SU-DHL-6 (cell line): Measurements from ENCODE around the gene MPZL2.

Experiments
- H2AFZ ChIP-seq: fragments of 200-600 bp; sonication (generic); 2 replicates; pipeline ENCODE4 v1.6.1; 2014; ENCODE audit warnings: low read depth, mild to moderate bottlenecking, moderate library complexity, mixed read lengths, antibody characterized with exemption, low read length; ENCODE audit not compliant: severe bottlenecking
- H3F3A ChIP-seq: fragments of 200-600 bp; shearing (Covaris generic); 2 replicates; pipeline ENCODE4 v1.6.0; 2016; ENCODE audit warnings: antibody characterized with exemption, mild to moderate bottlenecking; ENCODE audit not compliant: insufficient read depth
- H3K27ac ChIP-seq: fragments of 200-600 bp; sonication (generic); 2 replicates; pipeline ENCODE4 v1.5.1; 2016; ENCODE audit warnings: low read depth, mild to moderate bottlenecking, low read length, moderate library complexity, mixed read lengths
- H3K27me3 ChIP-seq: fragments of 200-600 bp; sonication (generic), shearing (Covaris generic); 2 replicates; pipeline ENCODE4 v1.6.0; 2014; ENCODE audit warnings: mild to moderate bottlenecking, low read length
- H3K36me3 ChIP-seq: fragments of 200-600 bp; sonication (generic); 2 replicates; pipeline ENCODE4 v1.6.1; 2014; ENCODE audit warnings: mild to moderate bottlenecking, low read length, mixed read lengths
- H3K4me2 ChIP-seq: fragments of 300-600, 200-600 bp; shearing (Covaris generic), sonication (generic); 2 replicates; pipeline ENCODE4 v1.6.0; 2014; ENCODE audit warnings: low read length, low read depth, mild to moderate bottlenecking; ENCODE audit not compliant: poor library complexity, severe bottlenecking
- H3K4me3 ChIP-seq: fragments of 200-600 bp; sonication (generic); 2 replicates; pipeline ENCODE4 v1.5.1; 2014; ENCODE audit warnings: antibody characterized with exemption, low read length, mild to moderate bottlenecking, mixed read lengths; ENCODE audit not compliant: insufficient read depth, poor library complexity, severe bottlenecking
- H3K79me2 ChIP-seq: fragments of 200-600 bp; sonication (generic); 2 replicates; pipeline ENCODE4 v1.6.1; 2014; ENCODE audit warnings: mild to moderate bottlenecking, low read length, moderate library complexity; ENCODE audit not compliant: insufficient read depth
- H3K9ac ChIP-seq: fragments of 200-600 bp; sonication (generic); 2 replicates; pipeline ENCODE4 v1.7.0; 2014; ENCODE audit warnings: mild to moderate bottlenecking, low read length
- H3K9me2 ChIP-seq: fragments of 200-600 bp; sonication (generic); replicated peaks from 2 replicates; pipeline ENCODE4 v1.6.1; 2014; ENCODE audit warnings: low read length; ENCODE audit not compliant: insufficient read depth
- H3K9me3 ChIP-seq: fragments of 200-600 bp; sonication (generic); 2 replicates; pipeline ENCODE4 v1.6.1; 2014; ENCODE audit warnings: low read length, mixed read lengths; ENCODE audit not compliant: insufficient read depth
- H4K20me1 ChIP-seq: fragments of 200-600 bp; sonication (generic); 2 replicates; pipeline ENCODE4 v1.6.1; 2014; ENCODE audit warnings: low read depth, mild to moderate bottlenecking, antibody characterized with exemption, low read length, moderate library complexity, mixed read lengths
- CTCF ChIP-seq: fragments of 200-600 bp; sonication (generic); IDR thresholded peaks from one replicate; pipeline ENCODE4 v1.5.1; 2017; ENCODE audit warnings: antibody characterized with exemption, mild to moderate bottlenecking, low read length, moderate library complexity; ENCODE audit not compliant: insufficient read depth, poor library complexity, severe bottlenecking
- EZH2phosphoT487 ChIP-seq: fragments of 200-600 bp; sonication (generic), shearing (Covaris generic); conservative IDR thresholded peaks from 2 replicates; pipeline ENCODE4 v1.6.1; 2018; ENCODE audit warnings: mild to moderate bottlenecking, antibody characterized with exemption, low read length, moderate library complexity, mixed read lengths

MPZL2 gene

GRCh38 chr11:118263695-118264568 lies at the start of gene MPZL2:
Gene MPZL2, minus strand, starts transcription at chr11:118264297. Its CDS starts 144 bp downstream, at chr11:118264153.
- no peak within 1 kb of the TSS for H2AFZ ChIP-seq
- no peak within 1 kb of the TSS for H3K4me2 ChIP-seq
- no peaks in the 10 kb centered on the region for H3K9me2 ChIP-seq
- H3K4me3 ChIP-seq, result no peak within 1 kb of the TSS
- no peak within 1 kb of the TSS for H3K9ac ChIP-seq
- no peaks in the 10 kb centered on the region for H3F3A ChIP-seq
- no peaks in the 10 kb centered on the region for H3K79me2 ChIP-seq
- no peaks in the 10 kb centered on the region for H4K20me1 ChIP-seq
- TF ChIP-seq EZH2phosphoT487 (no peak), CTCF (no peak)
- H3K27ac ChIP-seq, result no peak within 1 kb of the TSS
- H3K9me3 ChIP-seq, result peaks cover 4% of the 10 kb centered on the region; the same call in 1 of the 2 replicates
- no peaks in the 10 kb centered on the region for H3K27me3 ChIP-seq
- no peaks in the 10 kb centered on the region for H3K36me3 ChIP-seq

GRCh38 chr11:118313242-118313641 lies 49.1 kb upstream of the MPZL2 start:
- Histone ChIP-seq H2AFZ (no peak overlapping the region), H3F3A (0 out of 2 replicates have a peak, but pooled peaks cover 5% of the 10 kb centered on the region), H3K79me2 (no peaks in the 10 kb centered on the region), H3K4me2 (no peak overlapping the region), H3K27me3 (no peaks in the 10 kb centered on the region), H3K4me3 (no peak overlapping the region), H3K9me3 (no peaks in the 10 kb centered on the region), H4K20me1 (no peaks in the 10 kb centered on the region), H3K9me2 (no peaks in the 10 kb centered on the region), H3K9ac (no peak overlapping the region), H3K27ac (no peak overlapping the region), H3K36me3 (no peaks in the 10 kb centered on the region)
- TF ChIP-seq CTCF, result no peak
- no peak for TF ChIP-seq EZH2phosphoT487

- no peak overlapping the region for H3K4me3 ChIP-seq
- no peaks in the 10 kb centered on the region for H3K27me3 ChIP-seq
- H3F3A ChIP-seq, result 0 out of 2 replicates have a peak, but pooled peaks cover 5% of the 10 kb centered on the region
- no peaks in the 10 kb centered on the region for H3K9me3 ChIP-seq
- H3K36me3 ChIP-seq, result no peaks in the 10 kb centered on the region
- H3K4me2 ChIP-seq, result no peak overlapping the region
- H3K27ac ChIP-seq, result no peak overlapping the region
- H2AFZ ChIP-seq, result no peak overlapping the region
- no peaks in the 10 kb centered on the region for H3K79me2 ChIP-seq
- H3K9ac ChIP-seq, result no peak overlapping the region
- H3K9me2 ChIP-seq, result no peaks in the 10 kb centered on the region
- no peaks in the 10 kb centered on the region for H4K20me1 ChIP-seq
- no peak for TF ChIP-seq EZH2phosphoT487
- no peak for TF ChIP-seq CTCF
Observed at GRCh38 chr11:118312328-118312727, 48.2 kb upstream of the MPZL2 start.
